Caki2 (cell line): Measurements from ENCODE around the gene FOXC2. TPM values are rescaled to one million over a fixed set of nuclear protein-coding genes. Genes with fewer than 3 reads are reported as not detected.

Source experiments
- DNase-seq: peaks from one replicate; pipeline ENCODE4 v3.0.0-alpha.2; 2015; ENCODE audit warnings: low read depth
- in situ Hi-C: cut with HindIII; loops from 2 replicates; pipeline ENCODE4 v1.10.0; 2016; ENCODE audit warnings: low sequenced_read_pairs, low pct_unique_long_range_greater_than_20kb, mixed read lengths
- total RNA-seq: library from RNA; depleted of rRNA; stranded (reverse); fragments of >200 nt; shearing (Covaris generic); gene quantifications from 2 replicates; pipeline ENCODE4 v1.2.3, GENCODE V29; 2014; ENCODE audit warnings: low replicate concordance

FOXC2 gene
- total RNA-seq, 1 experiment from 2014 or later: 6.0 TPM

DNA sequence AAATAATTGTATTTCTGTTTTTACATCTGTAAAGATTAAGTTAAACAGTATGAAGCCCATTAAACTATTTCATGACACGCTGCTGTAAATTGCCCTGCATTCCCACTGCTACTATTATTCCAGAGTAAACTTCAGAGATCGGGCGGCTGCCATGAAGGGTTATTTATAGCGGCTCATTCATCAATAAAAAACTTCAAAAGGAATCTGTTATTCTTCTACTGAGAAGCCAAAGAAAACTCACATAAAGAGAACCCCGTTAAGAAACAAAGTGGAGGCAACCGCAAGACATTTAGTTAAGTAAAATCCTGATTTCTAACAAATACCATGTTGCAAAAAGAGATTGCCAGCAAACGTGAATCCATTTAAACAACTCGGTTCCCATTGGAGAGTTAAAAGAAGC lies 28.1 kb downstream of the FOXC2 start:
- in situ Hi-C loops: no loop called here
- no peak for DNase-seq

- DNase-seq: no peak
- in situ Hi-C loops: no loop called here
Measured at GRCh38 chr16:86595983-86596605, 29.5 kb downstream of the FOXC2 start.

DNA sequence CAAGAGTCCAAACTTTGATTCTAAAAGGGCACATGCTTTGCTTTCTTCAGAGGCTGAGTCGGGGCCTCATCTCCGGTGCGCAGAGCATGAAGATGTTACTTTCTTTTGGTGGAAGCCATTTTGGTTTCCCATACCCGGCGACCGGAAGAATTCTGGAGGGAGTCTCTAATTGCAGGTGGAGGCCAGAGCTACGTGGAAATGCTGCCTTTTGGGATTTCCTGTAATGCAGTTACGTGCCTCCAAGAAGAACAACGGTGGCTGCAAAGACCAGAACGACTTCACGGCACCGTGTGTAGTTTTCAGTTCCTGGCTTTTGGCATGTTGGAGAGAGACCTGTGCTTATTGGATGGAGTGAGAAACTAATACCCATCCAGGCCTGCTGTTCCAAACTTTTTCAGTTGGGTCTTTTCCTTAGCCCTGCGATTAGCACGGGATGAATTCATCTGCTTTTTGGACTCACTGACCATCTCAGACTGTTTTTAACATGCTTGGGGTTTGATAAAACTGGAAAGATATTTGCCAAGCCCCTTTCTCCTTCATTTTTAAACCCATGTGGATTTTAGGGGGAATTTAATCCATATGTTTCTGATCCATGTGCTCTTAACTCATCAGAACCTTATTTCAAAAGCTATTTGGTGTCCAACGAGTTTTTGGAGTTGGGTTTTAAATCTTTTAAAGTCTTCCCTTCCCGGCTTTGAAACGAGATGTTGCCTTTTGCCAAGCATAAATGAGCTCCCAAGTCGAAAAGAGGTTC lies 30.7 kb downstream of the FOXC2 start:
- in situ Hi-C loops: no loop called here
- DNase-seq: no peak

DNA sequence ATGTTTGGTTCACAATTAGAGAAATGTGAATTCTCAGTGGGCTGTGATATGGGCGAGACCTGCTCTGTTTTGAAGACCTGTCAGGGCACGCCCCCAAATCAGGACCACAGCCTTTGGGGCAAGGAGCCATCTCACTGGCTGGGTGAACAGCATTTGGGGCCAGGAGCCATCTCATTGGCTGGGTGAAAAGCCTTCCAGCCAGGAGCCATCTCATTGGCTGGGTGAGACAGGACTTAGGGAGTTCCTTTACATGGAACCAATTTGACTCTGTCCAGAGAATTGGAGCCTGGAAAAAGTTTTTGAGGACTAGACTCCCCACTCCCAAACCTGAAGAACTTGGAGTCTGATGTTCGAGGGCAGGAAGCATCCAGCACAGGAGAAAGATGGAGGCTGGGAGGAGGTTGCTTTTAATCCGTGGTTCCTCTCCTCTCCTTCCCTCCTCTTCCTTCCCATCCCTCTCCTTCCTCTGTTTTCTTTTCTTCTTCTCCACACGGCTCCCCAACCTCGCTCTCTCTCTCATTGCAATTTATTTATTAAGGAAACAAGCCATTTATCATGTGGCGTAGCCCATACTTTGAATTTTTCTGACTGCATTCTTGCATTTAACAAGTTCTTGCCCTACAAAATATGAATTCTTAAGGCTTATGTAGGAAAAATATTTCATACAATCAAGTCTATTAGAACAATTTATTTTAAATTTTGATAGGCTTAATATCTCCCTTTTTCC lies 31.4 kb downstream of the FOXC2 start:
- in situ Hi-C loops: no loop called here

DNA sequence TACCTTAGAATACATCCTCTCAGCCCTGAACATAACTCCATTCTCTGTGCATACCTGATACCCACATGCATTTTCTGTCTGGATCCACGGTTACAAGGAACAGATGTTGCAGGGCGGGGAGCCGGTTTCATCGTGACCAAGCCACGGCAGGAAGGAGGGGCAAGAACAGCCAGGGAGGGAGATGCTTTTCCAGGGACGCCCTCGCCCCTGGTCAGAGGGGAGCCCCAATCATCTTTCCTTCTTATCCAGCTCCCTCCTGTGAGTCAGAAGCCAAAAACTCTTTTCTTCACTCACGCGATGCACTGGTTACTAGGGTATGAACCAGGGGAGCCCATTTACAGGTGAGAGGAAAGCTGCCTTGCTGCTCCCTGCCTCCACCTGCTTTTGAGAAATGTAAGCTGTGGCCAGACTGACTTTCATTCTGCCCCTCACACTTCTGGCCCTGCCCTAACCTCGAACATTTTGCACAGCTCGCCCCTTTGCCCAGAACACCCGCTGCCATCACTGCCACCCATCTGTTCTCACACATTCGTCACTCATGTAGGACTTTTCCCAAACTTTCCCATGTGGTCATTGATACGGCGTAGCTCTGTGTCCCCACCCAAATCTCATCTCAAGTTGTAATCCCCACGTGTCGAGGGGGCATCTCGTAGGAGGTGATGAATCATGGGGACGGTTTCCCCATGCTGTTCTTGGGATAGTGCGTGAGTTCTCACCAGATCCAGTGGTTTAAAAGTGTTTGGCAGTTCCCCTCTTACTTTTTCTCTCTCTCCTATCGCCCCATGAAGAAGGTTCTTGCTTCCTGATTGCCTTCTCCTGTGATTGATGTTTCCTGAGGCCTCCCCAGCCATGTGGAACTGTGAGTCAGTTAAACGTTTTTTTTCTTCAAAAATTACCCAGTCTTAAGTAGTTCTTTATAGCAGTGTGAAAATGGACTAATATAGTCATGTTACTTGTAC lies 32.3 kb downstream of the FOXC2 start:
- in situ Hi-C loops: no loop called here
- DNase-seq: no peak

More for the DNA sequence above, 31.4 kb downstream of the FOXC2 start:
- no peak for DNase-seq

DNA sequence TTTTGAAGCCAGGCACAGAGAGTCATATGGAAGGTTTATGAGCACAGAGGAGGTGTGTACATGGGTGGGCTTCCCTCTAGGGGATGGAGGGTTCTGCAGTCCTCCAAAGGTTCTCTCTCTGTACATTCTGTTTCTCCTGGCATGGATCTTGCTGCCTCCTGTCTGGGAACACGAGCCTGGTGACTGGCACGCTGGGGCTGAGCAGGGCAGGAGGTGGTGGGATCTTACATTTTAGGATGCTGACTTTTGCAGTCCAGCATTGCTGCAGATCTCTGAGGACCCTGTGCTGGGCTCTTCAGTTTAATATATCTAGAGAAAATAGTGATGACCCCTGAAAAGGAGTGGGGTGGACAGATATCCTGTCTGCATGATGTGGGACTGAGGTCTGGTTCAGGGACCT lies 34.7 kb downstream of the FOXC2 start:
- in situ Hi-C loops: no loop called here
- DNase-seq: no peak

DNA sequence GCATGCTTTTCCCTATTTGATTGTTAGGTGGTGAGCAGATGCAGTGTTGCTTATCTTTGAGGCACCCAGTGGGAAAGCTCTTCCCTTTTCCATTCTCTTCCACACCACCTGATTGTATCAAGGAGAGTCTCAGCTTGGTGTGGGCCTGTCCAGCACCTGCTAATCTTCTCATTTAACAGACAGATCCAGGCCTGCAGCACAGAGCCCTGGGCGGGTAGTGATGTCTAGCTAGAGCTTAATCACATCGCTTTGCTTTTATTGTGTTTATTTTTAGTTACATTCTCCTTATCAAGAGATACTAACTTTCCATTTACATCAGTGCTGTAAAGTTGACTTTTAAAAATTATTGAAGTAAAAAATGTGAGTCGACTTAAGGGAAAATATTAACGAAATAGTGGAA lies 35.9 kb downstream of the FOXC2 start:
- no peak for DNase-seq
- in situ Hi-C loops: no loop called here

DNA sequence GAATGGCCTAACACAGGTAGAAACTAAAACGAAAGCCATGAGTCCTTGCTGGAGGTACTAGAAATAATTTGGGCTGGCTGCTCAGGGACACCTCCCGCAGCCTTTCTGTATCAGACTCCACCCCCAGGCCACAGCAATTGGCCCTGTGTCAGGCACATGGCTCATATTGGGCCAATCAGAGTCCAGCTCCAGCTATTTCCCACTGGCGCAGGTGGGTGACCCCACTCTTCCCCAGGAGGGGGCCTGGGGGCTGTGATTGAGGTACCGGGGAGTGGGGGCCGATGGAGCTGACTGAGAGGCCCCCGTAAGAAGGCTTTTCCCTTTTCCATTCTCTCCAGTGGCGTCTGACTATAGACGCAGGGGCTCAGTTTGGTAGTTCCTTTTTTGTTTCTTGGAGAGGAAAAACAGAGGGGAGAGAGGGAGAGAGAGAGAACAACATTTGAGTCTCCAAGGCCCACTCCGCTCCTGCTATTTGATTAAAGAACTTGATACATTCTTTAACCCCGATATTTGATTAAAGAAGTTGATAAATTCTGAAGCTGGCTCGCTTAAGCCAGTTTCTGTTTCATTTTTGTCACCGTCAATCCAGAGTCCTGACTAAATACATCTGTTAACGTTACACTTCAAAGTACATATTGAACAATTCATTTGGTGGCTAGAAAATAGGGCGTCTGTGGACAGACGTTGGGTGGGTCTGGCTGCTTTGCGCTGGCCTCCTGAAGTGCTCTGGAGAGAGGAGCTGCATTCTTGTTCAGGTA lies 38.0 kb downstream of the FOXC2 start:
- in situ Hi-C loops: no loop called here
- no peak for DNase-seq

DNA sequence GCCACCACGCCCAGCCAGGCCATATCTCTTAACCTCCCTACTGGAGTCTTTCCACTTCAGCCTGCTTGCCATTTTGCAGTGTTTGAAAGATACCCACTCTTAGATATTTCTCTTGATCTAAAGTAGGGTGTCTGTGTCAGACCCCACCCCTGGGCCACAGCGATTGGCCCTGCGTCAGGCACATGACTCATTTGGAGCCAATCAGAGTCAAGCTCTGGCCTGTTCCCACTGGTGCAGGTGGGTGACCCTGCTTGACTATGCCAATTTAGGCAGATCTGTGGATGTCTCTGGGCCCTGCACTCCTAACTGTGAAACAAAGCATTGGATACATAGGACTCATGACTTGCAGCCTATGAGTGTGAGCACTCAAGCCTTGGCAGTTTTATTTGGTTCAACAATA lies 39.3 kb downstream of the FOXC2 start:
- in situ Hi-C loops: no loop called here
- DNase-seq: no peak

DNA sequence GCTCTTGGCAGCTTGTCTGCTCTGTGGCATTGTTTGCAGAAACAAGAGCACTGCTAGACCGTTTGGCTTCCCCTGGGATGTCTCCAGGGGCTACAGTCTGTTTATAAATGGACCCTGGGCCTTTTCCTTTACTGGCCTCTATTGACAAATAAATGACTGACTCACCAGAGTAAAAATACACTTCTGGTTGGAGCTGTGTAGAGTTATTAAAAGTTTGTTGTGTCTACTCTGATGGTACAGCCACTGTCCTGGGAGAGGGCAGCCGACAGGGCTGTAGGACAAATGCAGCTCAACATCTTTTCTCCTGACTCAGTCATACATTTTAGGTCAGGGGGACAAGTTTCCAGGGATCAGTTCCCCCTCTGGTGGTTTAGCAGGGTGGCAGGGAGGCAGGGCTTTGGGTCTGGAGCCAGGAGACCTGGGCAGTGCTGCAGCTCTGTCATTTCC lies 41.7 kb downstream of the FOXC2 start:
- in situ Hi-C loops: no loop called here

DNA sequence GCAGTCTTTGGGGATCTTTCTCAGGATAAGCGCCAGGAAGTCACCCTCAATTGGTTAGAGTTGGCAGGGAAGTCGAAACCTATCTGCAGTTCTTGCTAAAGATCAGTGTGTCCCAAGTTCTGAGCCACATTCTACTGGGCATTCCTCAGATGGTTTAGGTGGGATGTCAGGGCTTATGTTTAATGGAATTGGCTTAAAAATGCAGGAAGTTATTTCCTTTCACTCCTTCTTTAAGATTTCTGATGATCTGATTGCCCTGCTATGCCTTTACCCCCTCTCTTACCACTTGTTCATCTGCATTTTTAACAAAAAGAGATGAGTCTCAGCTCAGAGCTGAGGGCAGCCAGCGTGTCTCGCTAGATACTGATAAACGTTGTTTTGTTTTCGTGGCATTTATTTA lies 42.5 kb downstream of the FOXC2 start:
- in situ Hi-C loops: no loop called here
- DNase-seq: peak; percentile 33

More for the DNA sequence above, 41.7 kb downstream of the FOXC2 start:
- no peak for DNase-seq

DNA sequence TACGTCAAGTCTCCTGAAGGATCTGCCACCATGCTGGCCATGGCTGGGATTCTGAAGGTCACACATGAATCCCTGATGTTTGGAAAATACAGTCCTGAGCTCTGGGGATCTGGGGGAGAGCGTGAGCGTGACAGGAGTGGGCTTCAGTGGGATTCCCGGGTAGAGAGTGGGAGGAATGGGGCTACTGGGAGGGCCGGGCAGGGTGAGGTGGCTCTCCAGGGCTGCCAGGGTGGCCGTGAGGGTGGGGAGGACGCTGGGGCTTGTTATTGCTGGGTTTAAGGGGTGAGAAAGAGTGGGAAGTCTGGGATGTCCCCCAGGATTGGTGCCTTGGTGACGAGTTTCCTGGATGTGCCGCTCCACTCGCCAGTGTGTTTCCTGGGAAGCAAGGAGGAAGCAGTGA lies 43.0 kb downstream of the FOXC2 start:
- in situ Hi-C loops: no loop called here
- no peak for DNase-seq

GRCh38 chr16:86610779-86611524 lies 44.3 kb downstream of the FOXC2 start:
- in situ Hi-C loops: no loop called here
- DNase-seq: no peak

DNA sequence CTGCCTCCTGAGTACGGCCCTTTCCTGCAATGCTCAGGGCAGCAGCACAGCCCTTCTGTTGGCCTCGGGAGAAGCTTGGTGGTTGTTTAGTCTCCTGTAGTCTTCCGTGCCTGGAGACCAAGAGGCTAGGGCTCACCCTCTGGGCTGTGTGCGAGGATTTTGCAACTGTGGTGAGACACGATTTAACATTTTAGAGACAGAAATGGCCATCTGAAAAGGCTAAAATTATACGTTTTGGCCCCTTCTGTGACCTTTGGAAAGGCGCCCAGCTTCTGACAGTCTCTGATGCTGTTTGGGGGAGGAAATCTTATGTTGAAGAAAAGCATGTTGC lies 44.9 kb downstream of the FOXC2 start:
- in situ Hi-C loops: no loop called here

GRCh38 chr16:86611941-86612340 lies 45.3 kb downstream of the FOXC2 start:
- in situ Hi-C loops: no loop called here
- DNase-seq: no peak

More for the DNA sequence above, 44.9 kb downstream of the FOXC2 start:
- DNase-seq: no peak

DNA sequence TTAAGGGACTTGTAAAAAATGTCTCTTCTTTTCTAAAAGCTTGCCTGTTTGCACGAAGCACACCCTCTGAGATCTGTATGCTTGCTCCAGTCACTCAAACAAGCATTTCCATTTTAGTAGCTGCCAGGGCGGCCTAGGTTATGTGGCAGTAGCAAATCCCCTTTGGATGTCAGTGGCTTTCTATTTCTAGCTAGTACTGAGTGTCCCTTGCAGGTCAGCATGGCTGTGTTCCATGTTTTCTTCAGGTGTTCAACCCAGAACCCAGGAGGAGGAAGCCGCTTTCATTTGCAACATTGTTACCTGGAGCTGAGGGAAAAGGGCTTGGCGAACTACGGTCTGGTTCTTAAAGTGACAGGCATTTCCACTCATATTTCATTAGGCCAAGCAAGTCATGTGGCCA lies 48.1 kb downstream of the FOXC2 start:
- no peak for DNase-seq

DNA sequence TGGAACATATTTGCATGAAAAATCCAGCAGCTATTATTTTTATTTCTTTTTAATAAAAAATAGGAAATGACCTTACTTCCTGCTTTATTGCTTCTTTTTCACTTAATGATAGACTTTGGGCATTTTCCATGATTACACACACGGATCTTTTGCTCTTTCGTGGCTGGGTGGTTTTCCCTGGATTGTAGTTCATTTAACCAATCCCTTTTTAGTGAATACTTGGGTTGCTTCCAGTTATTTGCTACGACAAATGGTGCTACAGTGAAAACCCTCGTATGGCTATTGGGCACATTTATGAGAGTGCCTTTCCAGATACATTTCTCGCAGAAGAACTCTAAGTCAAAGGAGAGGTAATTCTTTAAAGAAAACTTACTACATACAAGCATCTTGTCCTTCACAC lies 50.3 kb downstream of the FOXC2 start:
- DNase-seq: no peak
- in situ Hi-C loops: no loop called here

More for the DNA sequence above, 48.1 kb downstream of the FOXC2 start:
- in situ Hi-C loops: no loop called here
